NT2/D1 (cell line): ENCODE results near the gene AHI1.

Source experiments
- YY1 ChIP-seq: IDR thresholded peaks from 2 replicates; pipeline ENCODE4 v1.6.1; 2011; ENCODE audit not compliant: insufficient read length, insufficient read depth
- ZNF274 ChIP-seq: IDR thresholded peaks from 2 replicates; pipeline ENCODE4 v1.6.1; 2011; ENCODE audit warnings: mild to moderate bottlenecking, low read depth, low read length

DNA sequence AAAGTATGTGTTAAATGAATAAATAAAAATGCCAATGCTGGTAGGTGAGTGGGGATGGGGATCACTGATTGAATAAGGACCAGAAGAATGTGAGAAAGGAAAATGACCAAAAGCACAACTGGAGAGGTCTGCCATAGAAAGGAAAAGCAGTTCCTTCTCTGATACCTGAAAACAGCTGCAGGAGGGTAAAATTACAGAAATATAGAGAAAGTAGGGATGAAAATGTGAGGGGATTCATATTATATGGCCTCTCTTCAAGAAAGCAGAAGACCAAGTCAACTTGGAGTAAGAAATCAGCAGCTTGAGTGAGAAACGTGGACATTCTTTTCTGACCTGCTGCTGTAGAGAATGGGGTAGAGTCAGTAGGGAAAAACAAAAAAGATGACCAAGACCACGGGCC lies 191.4 kb downstream of the AHI1 start:
- TF ChIP-seq YY1, result no peak
- TF ChIP-seq ZNF274, result no peak
